Neural cell (in vitro differentiated cells): ENCODE results near the gene ESRRB. TPM values are rescaled to one million over a fixed set of nuclear protein-coding genes. Genes with fewer than 3 reads are reported as not detected.

Source experiments
- H2AFZ ChIP-seq: fragments of 200-600, 300-800 bp; sonication (generic), shearing (Covaris generic); 2 replicates; pipeline ENCODE4 v1.6.0; 2014; ENCODE audit warnings: low read depth, mild to moderate bottlenecking, antibody characterized with exemption, low read length, moderate library complexity
- H3F3A ChIP-seq: fragments of 200-600 bp; shearing (Covaris generic); 2 replicates; pipeline ENCODE4 v1.6.1; 2016; ENCODE audit warnings: mild to moderate bottlenecking, moderate library complexity, mixed read lengths, antibody characterized with exemption, low read length; ENCODE audit not compliant: insufficient read depth, poor library complexity, severe bottlenecking
- H3K27ac ChIP-seq: fragments of 200-600, 300-800 bp; sonication (generic), shearing (Covaris generic); 2 replicates; pipeline ENCODE4 v1.5.1; 2014; ENCODE audit warnings: mild to moderate bottlenecking, low read length, moderate library complexity
- H3K27me3 ChIP-seq: fragments of 300-800, 200-600 bp; sonication (generic), shearing (Covaris generic); 2 replicates; pipeline ENCODE4 v1.6.0; 2014; ENCODE audit warnings: mild to moderate bottlenecking, low read depth, low read length, moderate library complexity; ENCODE audit not compliant: insufficient read depth
- H3K36me3 ChIP-seq: fragments of 300-800, 200-600 bp; sonication (generic), shearing (Covaris generic); 2 replicates; pipeline ENCODE4 v1.5.1; 2014; ENCODE audit warnings: mild to moderate bottlenecking, antibody characterized with exemption, low read length, moderate library complexity; ENCODE audit not compliant: insufficient read depth
- H3K4me2 ChIP-seq: fragments of 300-800, 200-600 bp; sonication (generic), shearing (Covaris generic); 2 replicates; pipeline ENCODE4 v1.6.0; 2014; ENCODE audit warnings: mild to moderate bottlenecking, low read length
- H3K4me3 ChIP-seq: fragments of 300-800, 200-600 bp; sonication (generic), shearing (Covaris generic); 2 replicates; pipeline ENCODE4 v1.5.1; 2014; ENCODE audit warnings: mild to moderate bottlenecking, low read length, moderate library complexity
- H3K79me2 ChIP-seq: fragments of 200-600 bp; shearing (Covaris generic); replicated peaks from 2 replicates; pipeline ENCODE4 v1.6.0; 2014; ENCODE audit warnings: mild to moderate bottlenecking, low read length, moderate library complexity; ENCODE audit not compliant: insufficient read depth
- H3K9ac ChIP-seq: fragments of 300-800, 200-600 bp; sonication (generic), shearing (Covaris generic); 2 replicates; pipeline ENCODE4 v1.6.1; 2016; ENCODE audit warnings: mild to moderate bottlenecking, low read length, mixed read lengths
- H3K9me2 ChIP-seq: fragments of 200-600 bp; shearing (Covaris generic); 2 replicates; pipeline ENCODE4 v1.6.1; 2016; ENCODE audit warnings: mild to moderate bottlenecking, low read length, mixed read lengths; ENCODE audit not compliant: insufficient read depth
- H3K9me3 ChIP-seq: fragments of 200-600, 300-800 bp; sonication (generic), shearing (Covaris generic); 2 replicates; pipeline ENCODE4 v1.6.1; 2016; ENCODE audit warnings: mild to moderate bottlenecking, mixed run types, low read length, moderate library complexity, mixed read lengths
- H4K20me1 ChIP-seq: fragments of 200-600 bp; shearing (Covaris generic); 2 replicates; pipeline ENCODE4 v1.6.1; 2016; ENCODE audit warnings: mild to moderate bottlenecking, mixed run types; ENCODE audit not compliant: insufficient read depth
- EP300 ChIP-seq: fragments of 450-650 bp; conservative IDR thresholded peaks from 2 replicates; pipeline ENCODE4 v1.6.1; 2014; ENCODE audit warnings: antibody characterized with exemption, mild to moderate bottlenecking, moderate library complexity; ENCODE audit not compliant: poor library complexity, severe bottlenecking
- EZH2 ChIP-seq: fragments of 200-600, 300-800 bp; shearing (Covaris generic), sonication (generic); IDR thresholded peaks from 2 replicates; pipeline ENCODE4 v1.6.1; 2014; ENCODE audit warnings: antibody characterized with exemption, low read length, borderline replicate concordance, mild to moderate bottlenecking; ENCODE audit not compliant: insufficient read depth, poor library complexity, severe bottlenecking
- MXI1 ChIP-seq: fragments of 450-650 bp; conservative IDR thresholded peaks from 2 replicates; pipeline ENCODE4 v1.6.1; 2014; ENCODE audit warnings: antibody characterized with exemption, mild to moderate bottlenecking; ENCODE audit not compliant: poor library complexity, severe bottlenecking
- POLR2AphosphoS5 ChIP-seq: IDR thresholded peaks from 2 replicates; pipeline ENCODE4 v1.6.1; 2012
- RAD21 ChIP-seq: fragments of 450-650 bp; conservative IDR thresholded peaks from 2 replicates; pipeline ENCODE4 v1.6.1; 2014; ENCODE audit warnings: antibody characterized with exemption, mild to moderate bottlenecking, moderate library complexity
- SMC3 ChIP-seq: fragments of 450-650 bp; conservative IDR thresholded peaks from 2 replicates; pipeline ENCODE4 v1.6.1; 2014; ENCODE audit warnings: antibody characterized with exemption, mild to moderate bottlenecking, moderate library complexity; ENCODE audit not compliant: poor library complexity
- TAF1 ChIP-seq: IDR thresholded peaks from 2 replicates; pipeline ENCODE4 v1.6.1; 2012; ENCODE audit warnings: low read depth
- polyA plus RNA-seq: library from polyadenylated mRNA; depleted of rRNA; stranded (reverse); fragments of >200 nt; gene quantifications from 2 replicates; pipeline ENCODE4 v1.2.3, GENCODE V29; 2014
- TF ChIP-seq, protein P1 (sequence below): IDR thresholded peaks from 2 replicates; pipeline ENCODE4 v1.6.1; 2012; ENCODE audit warnings: borderline replicate concordance
- TF ChIP-seq, protein P2 (sequence below): fragments of 450-650 bp; IDR thresholded peaks from 2 replicates; pipeline ENCODE4 v1.5.1; 2014; ENCODE audit warnings: antibody characterized with exemption, mild to moderate bottlenecking, moderate library complexity; ENCODE audit not compliant: poor library complexity, severe bottlenecking

The ESRRB gene
- polyA plus RNA-seq, 1 donor from 2014 or later, result 0.59 TPM

DNA sequence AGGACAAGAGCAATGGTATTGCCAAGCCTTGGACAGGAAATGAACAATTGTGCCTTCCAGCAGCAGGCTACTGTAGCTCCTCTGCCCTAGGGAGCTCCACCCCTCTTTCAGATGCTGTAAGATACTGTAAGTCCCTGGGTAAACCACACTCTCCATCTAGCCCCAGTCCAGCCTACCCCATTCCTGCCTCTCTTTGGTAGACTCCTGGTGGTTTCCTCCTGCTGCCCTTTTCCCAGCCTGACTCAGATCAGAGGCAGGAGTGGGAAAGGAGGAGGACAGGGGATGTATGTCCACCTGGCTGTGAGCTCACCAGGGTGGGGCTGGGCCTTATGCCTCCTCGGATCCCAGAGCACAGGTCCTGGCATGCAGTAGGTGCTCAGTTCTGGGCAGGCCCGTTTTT is 174.6 kb downstream of the ESRRB start:
- TF ChIP-seq, protein P1, sequence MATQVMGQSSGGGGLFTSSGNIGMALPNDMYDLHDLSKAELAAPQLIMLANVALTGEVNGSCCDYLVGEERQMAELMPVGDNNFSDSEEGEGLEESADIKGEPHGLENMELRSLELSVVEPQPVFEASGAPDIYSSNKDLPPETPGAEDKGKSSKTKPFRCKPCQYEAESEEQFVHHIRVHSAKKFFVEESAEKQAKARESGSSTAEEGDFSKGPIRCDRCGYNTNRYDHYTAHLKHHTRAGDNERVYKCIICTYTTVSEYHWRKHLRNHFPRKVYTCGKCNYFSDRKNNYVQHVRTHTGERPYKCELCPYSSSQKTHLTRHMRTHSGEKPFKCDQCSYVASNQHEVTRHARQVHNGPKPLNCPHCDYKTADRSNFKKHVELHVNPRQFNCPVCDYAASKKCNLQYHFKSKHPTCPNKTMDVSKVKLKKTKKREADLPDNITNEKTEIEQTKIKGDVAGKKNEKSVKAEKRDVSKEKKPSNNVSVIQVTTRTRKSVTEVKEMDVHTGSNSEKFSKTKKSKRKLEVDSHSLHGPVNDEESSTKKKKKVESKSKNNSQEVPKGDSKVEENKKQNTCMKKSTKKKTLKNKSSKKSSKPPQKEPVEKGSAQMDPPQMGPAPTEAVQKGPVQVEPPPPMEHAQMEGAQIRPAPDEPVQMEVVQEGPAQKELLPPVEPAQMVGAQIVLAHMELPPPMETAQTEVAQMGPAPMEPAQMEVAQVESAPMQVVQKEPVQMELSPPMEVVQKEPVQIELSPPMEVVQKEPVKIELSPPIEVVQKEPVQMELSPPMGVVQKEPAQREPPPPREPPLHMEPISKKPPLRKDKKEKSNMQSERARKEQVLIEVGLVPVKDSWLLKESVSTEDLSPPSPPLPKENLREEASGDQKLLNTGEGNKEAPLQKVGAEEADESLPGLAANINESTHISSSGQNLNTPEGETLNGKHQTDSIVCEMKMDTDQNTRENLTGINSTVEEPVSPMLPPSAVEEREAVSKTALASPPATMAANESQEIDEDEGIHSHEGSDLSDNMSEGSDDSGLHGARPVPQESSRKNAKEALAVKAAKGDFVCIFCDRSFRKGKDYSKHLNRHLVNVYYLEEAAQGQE, result no peak
- TF ChIP-seq MXI1 (no peak), SMC3 (no peak), TAF1 (no peak), EZH2 (no peak), POLR2AphosphoS5 (no peak), EP300 (no peak), RAD21 (no peak)
- TF ChIP-seq, protein P2, sequence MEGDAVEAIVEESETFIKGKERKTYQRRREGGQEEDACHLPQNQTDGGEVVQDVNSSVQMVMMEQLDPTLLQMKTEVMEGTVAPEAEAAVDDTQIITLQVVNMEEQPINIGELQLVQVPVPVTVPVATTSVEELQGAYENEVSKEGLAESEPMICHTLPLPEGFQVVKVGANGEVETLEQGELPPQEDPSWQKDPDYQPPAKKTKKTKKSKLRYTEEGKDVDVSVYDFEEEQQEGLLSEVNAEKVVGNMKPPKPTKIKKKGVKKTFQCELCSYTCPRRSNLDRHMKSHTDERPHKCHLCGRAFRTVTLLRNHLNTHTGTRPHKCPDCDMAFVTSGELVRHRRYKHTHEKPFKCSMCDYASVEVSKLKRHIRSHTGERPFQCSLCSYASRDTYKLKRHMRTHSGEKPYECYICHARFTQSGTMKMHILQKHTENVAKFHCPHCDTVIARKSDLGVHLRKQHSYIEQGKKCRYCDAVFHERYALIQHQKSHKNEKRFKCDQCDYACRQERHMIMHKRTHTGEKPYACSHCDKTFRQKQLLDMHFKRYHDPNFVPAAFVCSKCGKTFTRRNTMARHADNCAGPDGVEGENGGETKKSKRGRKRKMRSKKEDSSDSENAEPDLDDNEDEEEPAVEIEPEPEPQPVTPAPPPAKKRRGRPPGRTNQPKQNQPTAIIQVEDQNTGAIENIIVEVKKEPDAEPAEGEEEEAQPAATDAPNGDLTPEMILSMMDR, result no peak

DNA sequence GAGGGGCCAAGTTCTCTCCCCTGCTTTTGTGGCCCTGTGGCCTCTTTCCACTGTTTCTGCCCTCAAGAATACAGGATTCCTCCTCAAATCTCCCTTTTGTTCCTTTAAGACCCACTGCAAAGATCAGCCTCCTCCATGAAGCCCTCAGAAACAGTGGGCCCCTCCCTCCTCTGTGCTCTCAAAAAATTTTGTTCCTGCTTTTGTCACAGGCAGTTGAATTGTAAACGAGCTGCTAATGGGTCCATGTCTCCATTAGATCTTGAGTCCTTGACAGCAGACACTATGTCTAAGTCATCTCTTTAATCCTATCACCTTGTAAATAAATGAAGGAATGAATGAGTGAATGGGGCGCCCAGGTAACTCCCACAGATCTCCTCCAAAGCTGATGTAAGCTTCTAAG is 175.2 kb downstream of the ESRRB start:
- Histone ChIP-seq H3K9me3 (no peaks in the 10 kb centered on the region), H3K4me2 (no peak overlapping the region), H3K4me3 (no peak overlapping the region), H3F3A (no peaks in the 10 kb centered on the region), H3K79me2 (no peaks in the 10 kb centered on the region), H3K27me3 (no peaks in the 10 kb centered on the region), H3K9me2 (no peaks in the 10 kb centered on the region), H4K20me1 (no peaks in the 10 kb centered on the region), H3K27ac (no peak overlapping the region), H2AFZ (no peak overlapping the region), H3K9ac (no peak overlapping the region), H3K36me3 (no peaks in the 10 kb centered on the region)
- TF ChIP-seq MXI1, result no peak
- TF ChIP-seq RAD21, result no peak
- TF ChIP-seq EP300, result no peak
- no peak for TF ChIP-seq TAF1
- no peak for TF ChIP-seq POLR2AphosphoS5
- TF ChIP-seq SMC3, result no peak
- TF ChIP-seq, protein P1, result no peak
- TF ChIP-seq, protein P2, result no peak
- TF ChIP-seq EZH2, result no peak

More for the DNA sequence above, 174.6 kb downstream of the ESRRB start:
- no peaks in the 10 kb centered on the region for H3K79me2 ChIP-seq
- no peaks in the 10 kb centered on the region for H3F3A ChIP-seq
- no peaks in the 10 kb centered on the region for H3K9me3 ChIP-seq
- H3K4me2 ChIP-seq, result no peak overlapping the region
- H2AFZ ChIP-seq, result no peak overlapping the region
- H3K9ac ChIP-seq, result no peak overlapping the region
- H3K36me3 ChIP-seq, result no peaks in the 10 kb centered on the region
- no peak overlapping the region for H3K27ac ChIP-seq
- H3K4me3 ChIP-seq, result no peak overlapping the region
- H3K9me2 ChIP-seq, result no peaks in the 10 kb centered on the region
- H3K27me3 ChIP-seq, result no peaks in the 10 kb centered on the region
- no peaks in the 10 kb centered on the region for H4K20me1 ChIP-seq
